GM23248 (cell line): ENCODE measurements around the gene LRPAP1. TPM values are rescaled to one million over a fixed set of nuclear protein-coding genes. Genes with fewer than 3 reads are reported as not detected.

ENCODE experiments used
- DNase-seq: peaks from one replicate; pipeline ENCODE4 v3.0.0-alpha.2; 2015
- H2AFZ ChIP-seq: fragments of 200-600 bp; sonication (generic); 2 replicates; pipeline ENCODE4 v1.6.1; 2016; ENCODE audit warnings: antibody characterized with exemption
- H3F3A ChIP-seq: fragments of 200-600 bp; sonication (generic); 2 replicates; pipeline ENCODE4 v1.6.1; 2016; ENCODE audit warnings: mild to moderate bottlenecking, antibody characterized with exemption, mixed run types; ENCODE audit not compliant: insufficient read depth
- H3K27ac ChIP-seq: fragments of 200-600 bp; sonication (generic); 2 replicates; pipeline ENCODE4 v1.5.1; 2016; ENCODE audit warnings: mild to moderate bottlenecking
- H3K27me3 ChIP-seq: fragments of 200-600 bp; sonication (generic); replicated peaks from 2 replicates; pipeline ENCODE4 v1.6.1; 2016; ENCODE audit warnings: mild to moderate bottlenecking; ENCODE audit not compliant: insufficient read depth
- H3K36me3 ChIP-seq: fragments of 200-600 bp; sonication (generic); 2 replicates; pipeline ENCODE4 v1.6.1; 2016; ENCODE audit warnings: low read depth, mild to moderate bottlenecking
- H3K4me1 ChIP-seq: fragments of 200-600 bp; sonication (generic); 2 replicates; pipeline ENCODE4 v1.6.1; 2016; ENCODE audit warnings: mild to moderate bottlenecking; ENCODE audit not compliant: insufficient read depth
- H3K4me2 ChIP-seq: fragments of 200-600 bp; sonication (generic); one replicate; pipeline ENCODE4 v1.6.1; 2016; ENCODE audit warnings: mild to moderate bottlenecking; ENCODE audit not compliant: unreplicated experiment
- H3K4me3 ChIP-seq: fragments of 200-600 bp; sonication (generic); 2 replicates; pipeline ENCODE4 v1.5.1; 2016; ENCODE audit warnings: mild to moderate bottlenecking
- H3K79me2 ChIP-seq: fragments of 200-600 bp; sonication (generic); 2 replicates; pipeline ENCODE4 v1.6.1; 2016; ENCODE audit warnings: mild to moderate bottlenecking; ENCODE audit not compliant: insufficient read depth
- H3K9ac ChIP-seq: fragments of 200-600 bp; sonication (generic); 2 replicates; pipeline ENCODE4 v1.6.1; 2016; ENCODE audit warnings: mild to moderate bottlenecking
- H3K9me2 ChIP-seq: fragments of 200-600 bp; sonication (generic); 2 replicates; pipeline ENCODE4 v1.6.1; 2016; ENCODE audit warnings: mixed run types, mild to moderate bottlenecking, moderate library complexity; ENCODE audit not compliant: insufficient read depth
- H3K9me3 ChIP-seq: fragments of 200-600 bp; sonication (generic); one replicate; pipeline ENCODE4 v1.6.1; 2017; ENCODE audit warnings: low read depth
- H4K20me1 ChIP-seq: fragments of 200-600 bp; sonication (generic); 2 replicates; pipeline ENCODE4 v1.6.0; 2016; ENCODE audit not compliant: insufficient read depth
- EZH2 ChIP-seq: fragments of 200-600 bp; sonication (generic); IDR thresholded peaks from 2 replicates; pipeline ENCODE4 v1.6.1; 2018; ENCODE audit warnings: antibody characterized with exemption, mild to moderate bottlenecking; ENCODE audit not compliant: insufficient read depth, poor library complexity, severe bottlenecking
- EZH2phosphoT487 ChIP-seq: fragments of 200-600 bp; sonication (generic); IDR thresholded peaks from 2 replicates; pipeline ENCODE4 v1.6.1; 2018; ENCODE audit warnings: antibody characterized with exemption, moderate library complexity, mild to moderate bottlenecking, low read depth; ENCODE audit not compliant: insufficient read depth
- WGBS, 2 experiments: methylation state at CpG; one replicate each; pipeline ENCODE4 v1.1.6; 2015 to 2017; ENCODE audit warnings: low lambda C conversion rate in 2 of 2, low coverage in 1 of 2; ENCODE audit errors: missing lambda C conversion rate in 2 of 2; 5-methylcytosine and 5-hydroxymethylcytosine counted together
- in situ Hi-C: fragments of 300-500 bp; cut with MboI; formaldehyde crosslinking; loops from 2 replicates; pipeline ENCODE4 v1.15.0; 2020
- polyA plus RNA-seq: library from polyadenylated mRNA; unstranded; fragments of >200 nt; fragmentation: Nextera tagmentation; extraction: Ambion mirVana; gene quantifications from 2 replicates; pipeline ENCODE4 v1.2.1, GENCODE V29; 2016
- total RNA-seq: library from RNA; depleted of rRNA; stranded (reverse); fragments of >200 nt; shearing (Covaris generic); gene quantifications from 2 replicates; pipeline ENCODE4 v1.2.3, GENCODE V29; 2014

LRPAP1 gene
- total and polyA plus RNA-seq, 2 experiments from 2014 or later: 237 to 338 TPM

GRCh38 chr4:3497095-3497494, 35.1 kb downstream of the LRPAP1 start:
- WGBS, 2 experiments: 97% methylated on average over 4 to 6 of the region's 6 CpGs
- H3K9me3 ChIP-seq: no peaks in the 10 kb centered on the region
- no peak overlapping the region for H3K9ac ChIP-seq
- no peaks in the 10 kb centered on the region for H4K20me1 ChIP-seq
- H3K27ac ChIP-seq: no peak overlapping the region
- TF ChIP-seq EZH2 (no peak), EZH2phosphoT487 (no peak)
- no peaks in the 10 kb centered on the region for H3K27me3 ChIP-seq
- H2AFZ ChIP-seq: no peak overlapping the region
- H3K79me2 ChIP-seq: no peaks in the 10 kb centered on the region
- no peaks in the 10 kb centered on the region for H3K4me1 ChIP-seq
- H3K4me2 ChIP-seq: no peak overlapping the region
- in situ Hi-C loops: no loop called here
- H3K36me3 ChIP-seq: no peaks in the 10 kb centered on the region
- no peaks in the 10 kb centered on the region for H3F3A ChIP-seq
- DNase-seq: no peak
- H3K9me2 ChIP-seq: no peaks in the 10 kb centered on the region
- no peak overlapping the region for H3K4me3 ChIP-seq

- WGBS, 2 experiments: 42 to 50% methylated on average over 14 of the region's 14 CpGs
- Histone ChIP-seq H3K9me2 (no peaks in the 10 kb centered on the region), H3K27ac (no peak overlapping the region), H3K9ac (no peak overlapping the region), H2AFZ (no peak overlapping the region), H3K4me2 (no peak overlapping the region), H3K9me3 (no peaks in the 10 kb centered on the region), H3F3A (no peaks in the 10 kb centered on the region), H3K36me3 (no peaks in the 10 kb centered on the region), H4K20me1 (no peaks in the 10 kb centered on the region), H3K27me3 (peaks cover 5% of the 10 kb centered on the region; the same call in 1 of the 2 replicates), H3K79me2 (no peaks in the 10 kb centered on the region), H3K4me3 (no peak overlapping the region), H3K4me1 (no peaks in the 10 kb centered on the region)
- in situ Hi-C loops: no loop called here
- DNase-seq: no peak
- TF ChIP-seq EZH2 (no peak), EZH2phosphoT487 (no peak)
Measured at GRCh38 chr4:3496021-3496420, 36.2 kb downstream of the LRPAP1 start.

GRCh38 chr4:3495204-3495975, 36.8 kb downstream of the LRPAP1 start:
- Histone ChIP-seq H3K9me3 (no peaks in the 10 kb centered on the region), H3K79me2 (no peaks in the 10 kb centered on the region), H3F3A (no peaks in the 10 kb centered on the region), H3K4me2 (no peak overlapping the region), H3K4me3 (no peak overlapping the region), H3K9me2 (no peaks in the 10 kb centered on the region), H3K36me3 (no peaks in the 10 kb centered on the region), H3K27me3 (peaks cover 5% of the 10 kb centered on the region; the same call in 1 of the 2 replicates), H4K20me1 (no peaks in the 10 kb centered on the region), H3K4me1 (no peaks in the 10 kb centered on the region), H3K27ac (no peak overlapping the region), H3K9ac (no peak overlapping the region), H2AFZ (no peak overlapping the region)
- DNase-seq: no peak
- in situ Hi-C loops: no loop called here
- 69 to 72% methylated on average over 28 of the region's 28 CpGs for WGBS, 2 experiments
- TF ChIP-seq EZH2: no peak
- no peak for TF ChIP-seq EZH2phosphoT487

- Histone ChIP-seq H3K4me2 (no peak overlapping the region), H3K36me3 (no peaks in the 10 kb centered on the region), H3K9me3 (no peaks in the 10 kb centered on the region), H3K27ac (no peak overlapping the region), H3K27me3 (peaks cover 5% of the 10 kb centered on the region; the same call in 1 of the 2 replicates), H3F3A (no peaks in the 10 kb centered on the region), H3K4me3 (no peak overlapping the region), H2AFZ (no peak overlapping the region), H4K20me1 (no peaks in the 10 kb centered on the region), H3K4me1 (no peaks in the 10 kb centered on the region), H3K9me2 (no peaks in the 10 kb centered on the region), H3K79me2 (no peaks in the 10 kb centered on the region), H3K9ac (no peak overlapping the region)
- 45 to 54% methylated on average over 14 to 15 of the region's 15 CpGs for WGBS, 2 experiments
- in situ Hi-C loops: no loop called here
- DNase-seq: no peak
- no peak for TF ChIP-seq EZH2phosphoT487
- TF ChIP-seq EZH2: no peak
Measured at GRCh38 chr4:3494462-3494871, 37.8 kb downstream of the LRPAP1 start.
